Neural cell (in vitro differentiated cells): ENCODE data around the gene GLMN.
"Not testable (repeated sequence)": the region's sequence is repeated elsewhere in the genome, so short reads cannot be mapped to it uniquely, and the experiment has no call there.

ENCODE experiments used
- EP300 ChIP-seq: fragments of 450-650 bp; conservative IDR thresholded peaks from 2 replicates; pipeline ENCODE4 v1.6.1; 2014; ENCODE audit warnings: antibody characterized with exemption, mild to moderate bottlenecking, moderate library complexity; ENCODE audit not compliant: poor library complexity, severe bottlenecking
- POLR2AphosphoS5 ChIP-seq: IDR thresholded peaks from 2 replicates; pipeline ENCODE4 v1.6.1; 2012
- RAD21 ChIP-seq: fragments of 450-650 bp; conservative IDR thresholded peaks from 2 replicates; pipeline ENCODE4 v1.6.1; 2014; ENCODE audit warnings: antibody characterized with exemption, mild to moderate bottlenecking, moderate library complexity
- SMC3 ChIP-seq: fragments of 450-650 bp; conservative IDR thresholded peaks from 2 replicates; pipeline ENCODE4 v1.6.1; 2014; ENCODE audit warnings: antibody characterized with exemption, mild to moderate bottlenecking, moderate library complexity; ENCODE audit not compliant: poor library complexity
- TAF1 ChIP-seq: IDR thresholded peaks from 2 replicates; pipeline ENCODE4 v1.6.1; 2012; ENCODE audit warnings: low read depth
- TF ChIP-seq, protein P1 (sequence below): fragments of 450-650 bp; IDR thresholded peaks from 2 replicates; pipeline ENCODE4 v1.5.1; 2014; ENCODE audit warnings: antibody characterized with exemption, mild to moderate bottlenecking, moderate library complexity; ENCODE audit not compliant: poor library complexity, severe bottlenecking

DNA sequence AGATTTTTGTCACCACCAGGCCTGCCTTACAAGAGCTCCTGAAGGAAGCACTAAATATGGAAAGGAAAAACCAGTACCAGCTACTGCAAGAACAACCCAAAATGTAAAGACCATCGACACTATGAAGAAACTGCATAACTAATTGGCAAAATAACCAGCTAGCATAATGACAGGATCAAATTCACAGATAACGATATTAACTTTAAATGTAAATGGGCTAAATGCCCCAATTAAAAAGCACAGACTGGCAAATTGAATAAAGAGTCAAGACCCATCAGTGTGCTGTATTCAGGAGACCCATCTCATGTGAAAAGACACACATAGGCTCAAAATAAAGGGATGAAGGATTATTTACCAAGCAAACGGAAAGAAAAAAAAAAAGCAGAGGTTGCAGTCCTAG, 44.1 kb downstream of the GLMN start:
- TF ChIP-seq, protein P1, sequence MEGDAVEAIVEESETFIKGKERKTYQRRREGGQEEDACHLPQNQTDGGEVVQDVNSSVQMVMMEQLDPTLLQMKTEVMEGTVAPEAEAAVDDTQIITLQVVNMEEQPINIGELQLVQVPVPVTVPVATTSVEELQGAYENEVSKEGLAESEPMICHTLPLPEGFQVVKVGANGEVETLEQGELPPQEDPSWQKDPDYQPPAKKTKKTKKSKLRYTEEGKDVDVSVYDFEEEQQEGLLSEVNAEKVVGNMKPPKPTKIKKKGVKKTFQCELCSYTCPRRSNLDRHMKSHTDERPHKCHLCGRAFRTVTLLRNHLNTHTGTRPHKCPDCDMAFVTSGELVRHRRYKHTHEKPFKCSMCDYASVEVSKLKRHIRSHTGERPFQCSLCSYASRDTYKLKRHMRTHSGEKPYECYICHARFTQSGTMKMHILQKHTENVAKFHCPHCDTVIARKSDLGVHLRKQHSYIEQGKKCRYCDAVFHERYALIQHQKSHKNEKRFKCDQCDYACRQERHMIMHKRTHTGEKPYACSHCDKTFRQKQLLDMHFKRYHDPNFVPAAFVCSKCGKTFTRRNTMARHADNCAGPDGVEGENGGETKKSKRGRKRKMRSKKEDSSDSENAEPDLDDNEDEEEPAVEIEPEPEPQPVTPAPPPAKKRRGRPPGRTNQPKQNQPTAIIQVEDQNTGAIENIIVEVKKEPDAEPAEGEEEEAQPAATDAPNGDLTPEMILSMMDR = not testable (repeated sequence)
- not testable (repeated sequence) for TF ChIP-seq POLR2AphosphoS5, SMC3, EP300, RAD21, TAF1
